ENCODE measurements around the gene USP5.

The USP5 gene, protein sequence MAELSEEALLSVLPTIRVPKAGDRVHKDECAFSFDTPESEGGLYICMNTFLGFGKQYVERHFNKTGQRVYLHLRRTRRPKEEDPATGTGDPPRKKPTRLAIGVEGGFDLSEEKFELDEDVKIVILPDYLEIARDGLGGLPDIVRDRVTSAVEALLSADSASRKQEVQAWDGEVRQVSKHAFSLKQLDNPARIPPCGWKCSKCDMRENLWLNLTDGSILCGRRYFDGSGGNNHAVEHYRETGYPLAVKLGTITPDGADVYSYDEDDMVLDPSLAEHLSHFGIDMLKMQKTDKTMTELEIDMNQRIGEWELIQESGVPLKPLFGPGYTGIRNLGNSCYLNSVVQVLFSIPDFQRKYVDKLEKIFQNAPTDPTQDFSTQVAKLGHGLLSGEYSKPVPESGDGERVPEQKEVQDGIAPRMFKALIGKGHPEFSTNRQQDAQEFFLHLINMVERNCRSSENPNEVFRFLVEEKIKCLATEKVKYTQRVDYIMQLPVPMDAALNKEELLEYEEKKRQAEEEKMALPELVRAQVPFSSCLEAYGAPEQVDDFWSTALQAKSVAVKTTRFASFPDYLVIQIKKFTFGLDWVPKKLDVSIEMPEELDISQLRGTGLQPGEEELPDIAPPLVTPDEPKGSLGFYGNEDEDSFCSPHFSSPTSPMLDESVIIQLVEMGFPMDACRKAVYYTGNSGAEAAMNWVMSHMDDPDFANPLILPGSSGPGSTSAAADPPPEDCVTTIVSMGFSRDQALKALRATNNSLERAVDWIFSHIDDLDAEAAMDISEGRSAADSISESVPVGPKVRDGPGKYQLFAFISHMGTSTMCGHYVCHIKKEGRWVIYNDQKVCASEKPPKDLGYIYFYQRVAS

GRCh38 chr12:6851921-6852650 is at the start of gene USP5:
Gene USP5, plus strand, starts transcription at chr12:6852150. Its CDS starts 30 bp downstream, at chr12:6852180.
- peak; percentile 98 for DNase-seq

DNA sequence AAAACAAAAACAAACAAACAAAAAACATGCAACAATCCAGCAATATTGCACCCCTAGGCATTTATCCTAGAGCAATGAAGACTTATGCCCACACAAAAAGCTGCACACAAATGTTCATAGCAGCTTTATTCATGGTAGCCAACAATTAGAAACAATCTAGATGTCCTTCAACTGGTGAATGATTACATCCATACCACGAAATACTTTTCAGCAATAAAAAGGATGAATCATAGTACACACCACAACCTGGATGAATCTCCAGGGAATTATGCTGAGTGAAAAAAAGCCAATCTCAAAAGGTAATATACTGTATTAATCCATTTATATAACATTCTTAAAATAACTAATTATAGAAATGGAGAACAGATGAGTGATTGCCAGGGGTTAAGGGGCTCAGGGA is 44.8 kb upstream of the USP5 start:
- no peak for DNase-seq

DNA sequence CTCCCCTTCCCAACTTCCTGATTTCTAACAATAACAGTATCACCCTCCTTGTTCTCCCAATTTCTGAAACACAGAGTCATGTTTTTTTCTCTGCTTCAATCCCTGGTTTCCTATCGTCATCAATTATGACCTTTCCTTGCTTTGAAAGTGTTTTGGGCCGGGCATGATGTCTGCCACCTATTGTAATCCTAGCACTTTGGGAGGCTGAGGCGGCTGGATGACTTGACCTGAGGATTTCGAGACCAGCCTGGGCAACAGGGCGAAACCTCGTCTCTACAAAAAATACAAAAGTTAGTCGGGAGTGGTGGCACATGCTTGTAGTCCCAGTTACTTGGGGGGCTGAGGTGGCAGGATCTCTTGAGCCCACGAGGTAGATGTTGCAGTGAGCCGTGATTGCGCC is 42.9 kb upstream of the USP5 start:
- DNase-seq: no peak

DNA sequence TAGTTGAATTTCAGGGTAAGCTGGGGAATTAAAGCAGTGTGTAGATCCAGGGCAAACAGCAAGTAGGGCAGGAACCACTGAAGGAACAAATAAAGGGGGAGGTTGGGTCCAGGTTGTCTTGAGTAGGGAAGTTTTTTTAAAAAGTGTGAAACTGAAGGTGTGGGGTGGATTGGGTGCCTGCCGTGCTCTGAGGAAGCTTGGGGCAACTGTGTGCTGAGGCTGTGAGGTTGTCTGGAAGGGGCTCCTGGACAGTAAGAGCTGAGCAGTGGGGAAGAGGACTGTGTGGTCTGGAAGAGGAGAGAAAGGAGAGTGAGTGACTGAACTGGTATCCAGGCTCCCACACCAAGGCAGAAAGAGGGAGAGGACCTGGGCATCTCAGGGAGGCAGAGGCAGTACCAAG is 41.2 kb upstream of the USP5 start:
- no peak for DNase-seq

DNA sequence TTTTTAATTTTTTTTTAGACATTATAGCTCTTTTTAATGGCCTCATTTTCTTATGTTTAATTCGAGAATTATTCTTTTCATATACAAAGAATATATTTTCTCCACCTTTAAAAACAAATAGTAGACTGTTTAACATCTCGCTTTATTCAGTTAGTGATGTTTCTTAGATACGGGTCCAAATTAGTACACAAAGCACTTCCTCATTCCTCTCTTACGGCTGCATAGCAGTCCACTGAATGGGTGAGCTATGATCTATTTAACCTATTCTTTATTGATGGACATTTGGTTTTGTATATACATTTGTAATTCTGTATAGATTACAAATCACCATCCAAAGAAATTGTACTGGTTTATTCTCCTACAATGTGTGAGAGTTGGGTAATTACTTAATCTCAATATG is 38.6 kb upstream of the USP5 start:
- DNase-seq: no peak

DNA sequence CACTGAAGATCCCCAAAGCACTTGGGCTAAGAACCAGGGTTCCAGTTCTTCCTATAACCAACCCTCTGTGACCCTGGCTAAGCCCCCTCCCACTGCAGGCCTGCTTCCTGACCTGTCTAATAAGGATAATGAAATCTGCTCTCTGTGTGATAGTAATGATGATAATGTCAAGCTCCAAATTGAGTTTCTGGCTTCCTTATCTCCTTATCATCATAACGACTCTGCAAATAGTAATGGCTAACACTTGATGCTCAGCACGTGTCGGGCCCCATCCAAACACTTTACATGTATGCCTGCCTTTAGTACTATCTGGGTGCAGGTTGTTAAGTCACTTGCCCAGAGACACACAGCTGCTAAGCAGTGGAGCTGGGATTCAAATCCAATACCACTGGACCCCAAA is 35.4 kb upstream of the USP5 start:
- DNase-seq: no peak

DNA sequence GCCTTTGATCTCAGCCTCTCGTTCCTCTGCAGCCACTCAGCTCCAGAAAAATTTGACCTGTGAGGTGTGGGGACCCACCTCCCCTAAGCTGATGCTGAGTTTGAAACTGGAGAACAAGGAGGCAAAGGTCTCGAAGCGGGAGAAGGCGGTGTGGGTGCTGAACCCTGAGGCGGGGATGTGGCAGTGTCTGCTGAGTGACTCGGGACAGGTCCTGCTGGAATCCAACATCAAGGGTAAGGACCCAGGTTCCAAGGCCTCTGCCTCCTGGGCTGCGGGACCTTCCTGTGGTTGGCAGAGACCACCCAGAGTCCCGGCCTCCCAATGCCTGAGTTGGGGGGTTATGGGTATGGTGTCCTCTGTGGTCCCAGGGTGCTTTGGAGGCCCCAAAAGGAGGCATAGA is 34.9 kb upstream of the USP5 start:
- no peak for DNase-seq

DNA sequence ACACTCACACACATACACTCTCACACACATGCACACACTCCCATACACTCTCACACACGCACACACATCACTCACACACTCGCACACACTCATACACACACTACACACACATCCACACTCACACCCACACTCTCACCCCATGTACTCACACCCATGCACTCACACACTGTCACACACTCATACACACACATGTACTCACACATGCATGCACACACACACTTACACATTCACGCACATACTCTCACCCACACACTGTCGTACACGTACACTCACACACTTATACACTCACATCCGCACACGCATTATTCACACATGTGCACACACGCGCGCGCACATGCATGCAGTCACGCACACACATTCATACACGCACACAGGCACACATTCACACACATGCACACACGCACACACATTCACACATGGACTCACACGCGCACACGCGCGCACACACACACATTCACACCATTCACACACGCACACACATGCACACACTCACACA is 34.2 kb upstream of the USP5 start:
- DNase-seq: no peak

GRCh38 chr12:6818222-6818621 is 33.7 kb upstream of the USP5 start:
- DNase-seq: no peak

DNA sequence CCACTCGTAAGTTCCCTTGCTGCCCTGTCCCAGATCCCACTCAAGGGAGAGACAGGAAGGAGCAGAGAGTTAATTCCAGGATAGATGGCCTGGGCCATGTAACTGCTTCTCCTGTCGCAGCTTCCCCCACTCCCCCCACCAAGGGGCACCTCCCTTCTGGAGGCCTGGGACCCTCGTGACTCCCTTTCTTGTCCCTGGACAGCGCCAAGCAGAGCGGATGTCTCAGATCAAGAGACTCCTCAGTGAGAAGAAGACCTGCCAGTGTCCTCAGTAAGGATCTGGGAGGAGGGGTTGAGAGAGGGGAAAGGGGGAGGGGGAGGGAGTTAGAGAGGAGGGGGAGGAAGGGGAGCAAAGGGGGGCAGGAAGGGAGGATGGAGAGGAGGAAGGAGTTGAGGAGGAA is 33.3 kb upstream of the USP5 start:
- DNase-seq: no peak

DNA sequence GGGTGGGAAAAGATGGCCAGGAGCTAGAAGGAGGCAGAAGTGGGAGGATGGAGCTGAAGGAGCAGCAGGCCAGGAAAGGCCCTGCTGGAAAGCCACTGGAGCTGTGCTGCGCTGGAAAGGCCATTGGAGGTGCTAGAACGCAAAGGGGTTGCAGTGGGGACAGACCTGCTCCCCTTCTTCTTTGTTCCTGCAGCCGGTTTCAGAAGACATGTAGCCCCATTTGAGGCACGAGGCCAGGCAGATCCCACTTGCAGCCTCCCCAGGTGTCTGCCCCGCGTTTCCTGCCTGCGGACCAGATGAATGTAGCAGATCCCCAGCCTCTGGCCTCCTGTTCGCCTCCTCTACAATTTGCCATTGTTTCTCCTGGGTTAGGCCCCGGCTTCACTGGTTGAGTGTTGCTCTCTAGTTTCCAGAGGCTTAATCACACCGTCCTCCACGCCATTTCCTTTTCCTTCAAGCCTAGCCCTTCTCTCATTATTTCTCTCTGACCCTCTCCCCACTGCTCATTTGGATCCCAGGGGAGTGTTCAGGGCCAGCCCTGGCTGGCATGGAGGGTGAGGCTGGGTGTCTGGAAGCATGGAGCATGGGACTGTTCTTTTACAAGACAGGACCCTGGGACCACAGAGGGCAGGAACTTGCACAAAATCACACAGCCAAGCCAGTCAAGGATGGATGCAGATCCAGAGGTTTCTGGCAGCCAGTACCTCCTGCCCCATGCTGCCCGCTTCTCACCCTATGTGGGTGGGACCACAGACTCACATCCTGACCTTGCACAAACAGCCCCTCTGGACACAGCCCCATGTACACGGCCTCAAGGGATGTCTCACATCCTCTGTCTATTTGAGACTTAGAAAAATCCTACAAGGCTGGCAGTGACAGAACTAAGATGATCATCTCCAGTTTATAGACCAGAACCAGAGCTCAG is 32.6 kb upstream of the USP5 start:
- no peak for DNase-seq

GRCh38 chr12:6820166-6820565 is 31.8 kb upstream of the USP5 start:
- DNase-seq: no peak

DNA sequence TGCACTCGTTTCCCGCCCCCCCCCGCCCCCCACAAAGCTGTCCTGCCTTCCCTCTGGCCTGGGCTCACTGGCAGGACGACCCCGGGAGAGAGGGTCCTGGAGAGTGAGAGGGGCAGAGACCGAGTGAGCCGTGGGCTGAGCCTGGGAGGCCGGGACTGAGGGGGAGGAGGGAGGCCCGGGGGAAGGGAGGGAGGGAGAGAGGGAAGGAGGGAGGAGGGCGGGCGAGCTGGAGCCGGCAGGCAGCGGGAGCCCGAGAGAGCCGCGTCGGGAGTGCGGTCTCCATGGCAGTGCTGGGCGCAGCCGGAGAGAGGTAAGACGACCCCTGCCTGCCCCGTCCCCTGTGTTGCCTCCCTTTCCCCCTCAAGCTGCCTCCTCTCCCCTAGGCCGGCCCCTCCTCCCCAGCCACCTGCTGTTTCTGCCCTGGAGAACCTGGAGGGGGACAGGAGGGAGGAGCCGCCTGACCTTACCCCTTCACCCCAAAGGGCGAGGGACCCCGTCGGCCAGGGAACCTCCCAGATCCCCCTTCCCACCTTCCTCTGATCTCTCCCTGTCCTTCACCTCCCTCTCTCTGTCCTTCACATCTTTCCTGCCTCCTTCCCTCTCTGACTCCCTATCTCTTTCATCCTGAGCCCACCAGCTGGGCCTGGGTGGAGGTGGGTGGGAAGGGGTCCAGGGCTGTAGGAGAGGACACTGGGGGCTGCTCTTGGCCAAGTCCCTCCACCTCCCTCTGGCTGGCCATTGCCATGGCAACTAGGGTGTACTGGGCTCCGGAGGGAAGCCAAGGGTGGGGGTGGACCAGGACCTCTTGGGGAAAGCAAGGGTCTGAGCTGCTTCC is 30.1 kb upstream of the USP5 start, which contains the start of gene GPR162:
Gene GPR162 (plus strand): TSS at position 231 of the 835 bp plus-strand sequence. CDS start 2,078 bp downstream, outside the sequence.
- DNase-seq: no peak

DNA sequence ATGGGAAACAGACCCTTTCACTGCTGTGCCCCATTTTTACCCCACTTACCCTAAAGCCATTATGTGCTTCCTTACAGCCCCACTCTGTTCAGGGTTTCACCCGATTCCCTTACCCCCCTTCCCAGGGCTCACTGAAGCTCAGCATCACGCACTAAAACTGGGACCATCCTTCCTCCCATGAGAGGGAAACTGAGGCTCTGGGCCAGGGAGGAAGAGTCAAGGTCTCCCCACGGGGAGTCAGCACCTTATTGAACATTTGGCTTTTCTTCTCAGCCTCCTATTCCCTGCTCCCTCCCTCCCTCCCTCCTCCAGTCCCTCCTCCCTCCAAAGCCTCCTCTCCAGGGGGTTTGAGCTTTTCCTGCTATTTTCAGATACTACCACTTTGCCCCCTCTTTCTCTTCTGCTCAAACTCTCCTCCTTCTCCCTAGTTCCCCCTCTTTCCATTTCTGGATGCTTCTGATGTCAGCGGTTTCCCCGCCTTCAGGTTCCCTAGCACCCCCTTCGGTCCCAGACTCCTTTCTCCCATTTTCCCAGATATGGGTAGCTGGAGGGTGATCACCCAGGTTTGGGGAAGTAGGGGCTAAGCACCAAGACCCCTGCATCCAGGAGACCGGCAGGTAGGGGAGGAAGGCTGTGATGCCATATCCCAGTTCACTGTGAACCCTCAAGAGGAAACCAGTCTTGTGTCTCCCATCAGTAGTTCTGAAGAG is 29.4 kb upstream of the USP5 start:
- DNase-seq: no peak

- no peak for DNase-seq
Observed at GRCh38 chr12:6823182-6824084, 28.5 kb upstream of the USP5 start.

GRCh38 chr12:6824085-6824775 is 27.7 kb upstream of the USP5 start:
- no peak for DNase-seq

DNA sequence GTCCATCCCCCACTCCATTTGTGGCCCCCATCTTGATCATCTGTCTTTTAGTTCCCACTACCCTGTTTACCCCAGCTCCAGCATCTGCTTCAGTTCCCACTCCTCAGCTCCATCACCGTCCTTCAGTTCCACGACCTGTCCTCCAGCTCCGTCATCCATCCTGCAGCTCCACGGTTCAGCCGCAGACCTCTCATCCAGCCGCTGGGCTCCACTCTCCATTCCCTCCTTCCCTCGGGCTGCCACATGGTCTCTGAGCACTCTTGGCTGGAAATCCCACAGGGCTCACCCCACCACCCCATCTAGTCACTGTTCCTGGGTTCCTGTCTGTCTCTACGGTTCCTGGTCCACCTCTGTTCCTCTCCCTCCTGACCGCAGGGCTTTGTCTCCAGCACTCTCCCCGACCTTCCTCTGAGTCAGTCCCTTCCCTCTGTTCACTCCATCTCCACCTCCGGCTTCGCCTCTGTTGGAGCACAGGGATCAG is 27.0 kb upstream of the USP5 start:
- no peak for DNase-seq

DNA sequence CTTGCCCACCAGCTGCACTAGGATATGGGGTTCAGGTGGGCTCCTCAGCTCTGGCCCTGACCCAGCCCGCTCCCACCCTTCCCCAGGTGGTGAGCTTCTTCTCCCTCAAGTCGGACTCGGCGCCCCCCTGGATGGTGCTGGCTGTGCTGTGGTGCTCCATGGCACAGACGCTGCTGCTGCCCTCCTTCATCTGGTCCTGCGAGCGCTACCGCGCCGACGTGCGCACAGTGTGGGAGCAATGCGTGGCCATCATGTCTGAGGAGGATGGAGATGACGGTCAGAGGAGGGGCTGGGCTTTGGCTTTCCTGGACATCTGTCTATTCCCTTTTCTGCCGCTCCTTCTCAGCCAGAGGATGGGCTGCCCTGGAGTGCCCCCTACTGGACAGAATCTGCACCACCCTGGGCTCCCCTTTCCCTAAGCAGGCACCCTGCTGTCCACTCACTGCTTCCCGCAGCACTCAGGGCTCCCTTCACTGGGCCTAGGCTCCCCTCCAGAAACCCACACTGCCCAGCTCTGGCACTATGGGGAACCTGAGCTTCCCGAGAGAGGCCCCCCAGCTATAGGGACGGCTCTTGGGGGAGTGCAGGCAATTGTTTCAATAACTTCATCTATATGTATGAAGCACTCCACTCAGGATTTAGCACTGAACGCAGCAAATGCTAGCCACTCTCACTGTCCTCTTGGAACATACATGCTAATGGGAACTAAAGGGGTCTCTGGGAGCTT is 26.4 kb upstream of the USP5 start:
- DNase-seq: peak; percentile 95
